Colonic mucosa (tissue), 4 donors: ENCODE measurements around the gene BTBD16. TPM values are rescaled to one million over a fixed set of nuclear protein-coding genes. Genes with fewer than 3 reads are reported as not detected.

ENCODE experiments used
- DNase-seq: peaks from one replicate; pipeline ENCODE4 v3.0.0-alpha.2; 2020
- H3K27ac ChIP-seq: fragments of 200-600 bp; one replicate; pipeline ENCODE4 v1.8.0; 2021
- H3K27me3 ChIP-seq: fragments of 200-600 bp; one replicate; pipeline ENCODE4 v1.8.0; 2021
- H3K36me3 ChIP-seq: fragments of 200-600 bp; one replicate; pipeline ENCODE4 v1.8.0; 2021
- H3K4me1 ChIP-seq: fragments of 200-600 bp; one replicate; pipeline ENCODE4 v1.8.0; 2021; ENCODE audit warnings: mild to moderate bottlenecking
- H3K4me3 ChIP-seq: fragments of 200-600 bp; one replicate; pipeline ENCODE4 v1.8.0; 2021
- H3K9ac ChIP-seq, 2 donors: one replicate each; pipeline ENCODE4 v1.7.0; 2013; ENCODE audit warnings: control low read depth in 2 of 2, low read depth in 2 of 2, low read length in 2 of 2
- H3K9me3 ChIP-seq: fragments of 200-600 bp; one replicate; pipeline ENCODE4 v1.8.0; 2021
- CTCF ChIP-seq: fragments of 200-600 bp; IDR thresholded peaks from one replicate; pipeline ENCODE4 v1.8.0; 2022; ENCODE audit warnings: antibody characterized with exemption, mild to moderate bottlenecking
- intact Hi-C: fragments of 100-400 bp; cut with DNase I; formaldehyde crosslinking; loops from one replicate; pipeline ENCODE4 v1.14.1; 2022
- total RNA-seq, 2 donors: library from RNA; stranded (reverse); fragmentation: NEBNext Ultra II Directional in 1 of 2; extraction: Animal tissue kit (Norgen Biotek cat#: 25700) in 1 of 2; gene quantifications; one replicate each; pipeline ENCODE4 v1.2.1, GENCODE V29; 2021
- donor health status: healthy.
- donor health status: DM: no; HTN: no; CAD: no.
- donor health status: DM: no; HTN: no; CAD: no.

BTBD16 gene
- total RNA-seq, 2 donors from 2014 or later, result 0.13 to 0.40 TPM

- no peak for DNase-seq
- Histone ChIP-seq H3K4me1 (peaks cover under 1% of the 10 kb centered on the region), H3K27me3 (no peaks in the 10 kb centered on the region), H3K36me3 (no peaks in the 10 kb centered on the region), H3K27ac (no peak overlapping the region), H3K4me3 (no peak overlapping the region), H3K9ac (no peak overlapping the region), H3K9me3 (no peaks in the 10 kb centered on the region)
- no peak for TF ChIP-seq CTCF
- intact Hi-C loops, result no loop called here
These were observed 32.4 kb downstream of the BTBD16 start for GRCh38 chr10:122303271-122304053.

- H3K27ac ChIP-seq, result no peak overlapping the region
- no peak overlapping the region for H3K4me3 ChIP-seq
- H3K9me3 ChIP-seq, result no peaks in the 10 kb centered on the region
- H3K27me3 ChIP-seq, result no peaks in the 10 kb centered on the region
- no peak for TF ChIP-seq CTCF
- no peaks in the 10 kb centered on the region for H3K36me3 ChIP-seq
- intact Hi-C loops, result no loop called here
- H3K4me1 ChIP-seq, result peaks cover 7% of the 10 kb centered on the region
- no peak for DNase-seq
- no peak overlapping the region for H3K9ac ChIP-seq
These were observed 33.0 kb downstream of the BTBD16 start for GRCh38 chr10:122304054-122304579.

- H3K9ac ChIP-seq, result no peak overlapping the region
- H3K36me3 ChIP-seq, result no peaks in the 10 kb centered on the region
- DNase-seq, result no peak
- H3K27ac ChIP-seq, result no peak overlapping the region
- H3K4me1 ChIP-seq, result peaks cover 8% of the 10 kb centered on the region
- TF ChIP-seq CTCF, result no peak
- H3K27me3 ChIP-seq, result no peaks in the 10 kb centered on the region
- no peaks in the 10 kb centered on the region for H3K9me3 ChIP-seq
- intact Hi-C loops, result no loop called here
- H3K4me3 ChIP-seq, result no peak overlapping the region
These were observed 35.2 kb downstream of the BTBD16 start for GRCh38 chr10:122306282-122306681.

- H3K36me3 ChIP-seq, result no peaks in the 10 kb centered on the region
- H3K27ac ChIP-seq, result peak overlapping the region; percentile 62
- H3K27me3 ChIP-seq, result no peaks in the 10 kb centered on the region
- intact Hi-C loops, result no loop called here
- H3K4me3 ChIP-seq, result no peak overlapping the region
- DNase-seq, result no peak
- H3K9ac ChIP-seq, result no peak overlapping the region
- H3K4me1 ChIP-seq, result peaks cover 13% of the 10 kb centered on the region
- H3K9me3 ChIP-seq, result no peaks in the 10 kb centered on the region
- TF ChIP-seq CTCF, result no peak
These were observed 35.6 kb downstream of the BTBD16 start for GRCh38 chr10:122306744-122307143.

DNA sequence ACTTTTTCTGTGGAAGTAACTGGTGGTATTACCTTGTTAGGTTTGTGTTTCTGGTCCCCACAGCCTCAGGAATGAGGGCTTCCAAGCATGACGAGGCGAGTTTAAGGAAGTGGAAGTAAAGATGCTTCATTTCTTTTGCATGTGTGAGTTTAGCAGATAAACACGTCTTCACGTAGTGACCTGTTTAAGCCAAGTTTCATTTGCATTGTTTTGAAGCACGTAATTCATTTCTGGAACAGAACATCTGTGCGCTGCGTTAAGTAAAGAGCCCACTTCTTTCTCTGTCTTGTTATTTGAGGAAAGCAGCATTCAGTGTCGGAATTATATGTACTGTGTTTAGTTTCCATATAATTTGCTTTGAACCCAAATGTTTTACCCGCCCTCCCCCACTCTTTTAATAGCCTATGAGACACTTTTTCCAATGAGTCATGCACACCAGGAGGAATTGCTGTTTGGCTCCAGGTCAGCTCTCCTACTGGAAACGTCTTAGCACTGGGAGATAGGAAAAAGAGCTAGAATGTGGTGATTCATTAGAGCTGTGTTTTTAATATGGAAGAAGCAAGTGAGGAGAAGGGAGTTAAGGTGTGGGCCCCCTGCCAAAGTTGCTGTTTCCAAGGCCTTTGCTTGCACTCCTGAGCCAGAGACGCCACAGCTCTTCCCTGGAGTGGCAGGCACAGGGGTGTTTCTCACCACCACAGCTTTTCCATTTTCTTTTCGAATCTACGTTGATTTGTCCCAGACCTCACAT is 36.7 kb downstream of the BTBD16 start:
- DNase-seq, result peak; percentile 72
- Histone ChIP-seq H3K4me1 (peaks cover 16% of the 10 kb centered on the region), H3K36me3 (no peaks in the 10 kb centered on the region), H3K9me3 (no peaks in the 10 kb centered on the region), H3K9ac (peak overlapping the region in 1 of 2 donors; percentile 21), H3K27ac (peak overlapping the region; percentile 62), H3K4me3 (no peak overlapping the region), H3K27me3 (no peaks in the 10 kb centered on the region)
- intact Hi-C loops, result no loop called here
- TF ChIP-seq CTCF, result no peak
